Liver (tissue), 3 donors: ENCODE data around the gene TSPAN5.

ENCODE experiments used
- CTCF ChIP-seq: fragments of 150-350 bp; IDR thresholded peaks from 2 replicates; pipeline ENCODE4 v1.5.1; 2017; ENCODE audit warnings: improper control_type of control experiment, low read depth, low read length; ENCODE audit not compliant: missing input control
- EGR1 ChIP-seq, 2 donors: IDR thresholded peaks; 2 replicates each; pipeline ENCODE4 v1.6.1; 2016 to 2018; ENCODE audit warnings: antibody characterized with exemption in 2 of 2, low read depth in 2 of 2
- FOXA1 ChIP-seq: IDR thresholded peaks from 2 replicates; pipeline ENCODE4 v1.6.1; 2016; ENCODE audit warnings: antibody characterized with exemption
- GABPA ChIP-seq, 2 donors: IDR thresholded peaks in 1 of 2; conservative IDR thresholded peaks in 1 of 2; 2 replicates each; pipeline ENCODE4 v1.6.1; 2016; ENCODE audit warnings: antibody characterized with exemption in 2 of 2, mild to moderate bottlenecking in 1 of 2, moderate library complexity in 1 of 2
- JUND ChIP-seq, 2 donors: IDR thresholded peaks; 2 replicates each; pipeline ENCODE4 v1.6.1; 2016; ENCODE audit warnings: antibody characterized with exemption in 2 of 2
- NR2F2 ChIP-seq: IDR thresholded peaks from 2 replicates; pipeline ENCODE4 v1.6.1; 2016; ENCODE audit warnings: antibody characterized with exemption
- RAD21 ChIP-seq, 2 donors: IDR thresholded peaks; 2 replicates each; pipeline ENCODE4 v1.6.1; 2016; ENCODE audit warnings: antibody characterized with exemption in 2 of 2, mild to moderate bottlenecking in 2 of 2
- REST ChIP-seq: IDR thresholded peaks from 2 replicates; pipeline ENCODE4 v1.6.1; 2016; ENCODE audit warnings: antibody characterized with exemption, mild to moderate bottlenecking
- RXRA ChIP-seq, 2 donors: IDR thresholded peaks; 2 replicates each; pipeline ENCODE4 v1.6.1; 2017 to 2018; ENCODE audit warnings: antibody characterized with exemption in 2 of 2, mild to moderate bottlenecking in 1 of 2
- TAF1 ChIP-seq: conservative IDR thresholded peaks from 2 replicates; pipeline ENCODE4 v1.6.1; 2016; ENCODE audit warnings: antibody characterized with exemption, mild to moderate bottlenecking
- YY1 ChIP-seq: IDR thresholded peaks from 2 replicates; pipeline ENCODE4 v1.6.1; 2016; ENCODE audit warnings: antibody characterized with exemption, mild to moderate bottlenecking
- ZBTB33 ChIP-seq: IDR thresholded peaks from 2 replicates; pipeline ENCODE4 v1.6.1; 2016; ENCODE audit warnings: antibody characterized with exemption
- TF ChIP-seq, protein P1 (sequence below): IDR thresholded peaks from 2 replicates; pipeline ENCODE4 v1.6.1; 2016; ENCODE audit warnings: antibody characterized with exemption
- TF ChIP-seq, protein P2 (sequence below): IDR thresholded peaks from 2 replicates; pipeline ENCODE4 v1.6.1; 2016; ENCODE audit warnings: antibody characterized with exemption
- donor health status: healthy.
- donor health status: healthy.

DNA sequence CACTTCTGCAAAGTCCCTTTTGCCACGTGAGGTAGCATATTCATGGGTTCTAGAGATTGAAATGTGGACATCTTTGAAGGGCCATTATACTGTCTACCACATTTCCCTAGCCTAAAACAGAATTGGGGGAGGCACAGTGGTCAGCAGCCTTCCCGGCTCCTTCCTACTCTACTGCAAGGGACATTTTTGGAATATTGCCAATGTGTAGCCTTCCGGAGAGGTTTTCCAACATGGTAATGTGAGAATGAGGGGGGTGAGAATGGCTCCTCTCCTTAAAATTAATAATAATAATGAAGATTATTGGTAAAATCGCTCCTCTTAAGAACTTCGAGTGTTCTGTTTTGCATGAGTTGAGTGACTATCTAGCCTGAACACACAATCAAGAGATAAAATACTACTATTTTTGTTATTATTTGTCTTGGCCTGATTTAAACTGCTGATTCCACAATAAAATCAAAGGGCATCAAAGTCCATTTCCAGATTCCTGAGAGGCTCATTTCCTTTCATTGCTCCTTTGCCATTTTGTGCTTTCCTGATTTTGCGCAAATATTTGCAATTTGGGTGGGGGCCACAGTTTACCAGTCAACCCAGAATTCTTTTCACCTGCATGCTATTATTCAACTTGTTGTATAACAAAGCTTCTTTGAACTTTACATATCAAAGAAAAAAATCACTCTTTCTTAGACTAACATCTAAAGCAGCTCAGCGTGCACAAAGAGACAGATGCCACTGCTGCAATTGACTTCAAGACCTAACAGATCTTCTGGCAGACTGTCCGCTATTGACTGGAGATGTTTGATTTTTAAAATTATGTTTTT is 27.0 kb upstream of the TSPAN5 start:
- peak; percentile 58 for TF ChIP-seq ZBTB33
- no peak for TF ChIP-seq CTCF
- TF ChIP-seq, protein P1, sequence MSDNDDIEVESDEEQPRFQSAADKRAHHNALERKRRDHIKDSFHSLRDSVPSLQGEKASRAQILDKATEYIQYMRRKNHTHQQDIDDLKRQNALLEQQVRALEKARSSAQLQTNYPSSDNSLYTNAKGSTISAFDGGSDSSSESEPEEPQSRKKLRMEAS = peak; percentile 78
- TF ChIP-seq RAD21 (IDR thresholded peaks at IDR 0.05) = peak; percentile 34 to 40
- TF ChIP-seq YY1 = peak; percentile 81
- TF ChIP-seq, protein P2, sequence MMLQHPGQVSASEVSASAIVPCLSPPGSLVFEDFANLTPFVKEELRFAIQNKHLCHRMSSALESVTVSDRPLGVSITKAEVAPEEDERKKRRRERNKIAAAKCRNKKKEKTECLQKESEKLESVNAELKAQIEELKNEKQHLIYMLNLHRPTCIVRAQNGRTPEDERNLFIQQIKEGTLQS = peak; percentile 34
- TF ChIP-seq FOXA1 = no peak
- TF ChIP-seq GABPA (IDR thresholded peaks at IDR 0.05 in 1 of 2, conservative IDR thresholded peaks at IDR 0.05 in 1 of 2) = peak in 1 of 2 donors; percentile 27
- TF ChIP-seq RXRA (IDR thresholded peaks at IDR 0.05) = peak; percentile 71 to 85
- TF ChIP-seq JUND (IDR thresholded peaks at IDR 0.05) = peak in 1 of 2 donors; percentile 74
- no peak for TF ChIP-seq TAF1
- no peak for TF ChIP-seq REST
- TF ChIP-seq EGR1 (IDR thresholded peaks at IDR 0.05; ENCODE audit: low read depth in 2 of 2) = peak in 1 of 2 donors; percentile 13
- TF ChIP-seq NR2F2 = no peak
